HG03575 (cell line): ENCODE data around the gene TRPM3.

Experiments
- ATAC-seq: cut with Tn5 transposase; IDR thresholded peaks from one replicate; pipeline ENCODE4 v1.9.1; 2021; ENCODE audit not compliant: unreplicated experiment, insufficient number of reproducible peaks, low FRiP score; ENCODE audit errors: extremely low read depth

The TRPM3 gene

DNA sequence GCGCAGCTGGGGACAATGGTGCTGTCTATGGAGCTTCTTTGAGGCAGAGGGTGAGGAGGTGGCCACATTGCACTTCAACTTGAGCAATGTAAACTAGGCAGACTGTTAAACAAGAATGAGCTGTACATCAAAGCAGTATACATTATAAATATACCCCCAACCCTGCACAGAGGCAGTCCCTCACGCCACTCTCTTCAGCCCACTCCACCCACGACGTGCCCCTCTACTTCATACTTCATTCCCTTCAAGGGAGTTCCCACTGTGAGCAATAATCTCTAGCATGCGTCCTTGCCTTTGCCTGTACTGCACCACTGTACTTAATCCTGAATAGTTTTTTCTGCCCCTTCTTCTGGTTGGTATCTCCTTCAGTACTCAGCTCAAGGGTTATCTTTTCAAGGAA, 14.4 kb downstream of the TRPM3 start:
- ATAC-seq = no peak

DNA sequence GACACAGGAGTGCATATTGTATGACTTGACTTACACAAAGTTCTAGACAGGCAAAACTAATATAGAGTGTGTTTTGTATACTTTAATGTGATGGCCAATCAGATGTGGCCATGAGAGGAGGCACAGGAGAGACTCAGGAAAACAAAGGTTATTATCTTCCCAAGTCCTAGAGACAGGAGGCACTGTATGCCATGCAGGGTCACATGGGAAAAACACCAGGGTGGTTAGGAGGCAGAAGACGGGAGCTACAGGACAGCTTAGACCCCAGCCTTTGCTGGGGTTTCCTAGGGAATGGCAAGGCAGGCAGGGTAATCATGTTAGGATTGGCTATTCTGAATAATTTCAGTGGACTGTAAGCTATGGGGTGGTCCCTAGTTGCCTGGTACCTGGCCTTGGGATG, 16.2 kb downstream of the TRPM3 start:
- ATAC-seq = no peak

DNA sequence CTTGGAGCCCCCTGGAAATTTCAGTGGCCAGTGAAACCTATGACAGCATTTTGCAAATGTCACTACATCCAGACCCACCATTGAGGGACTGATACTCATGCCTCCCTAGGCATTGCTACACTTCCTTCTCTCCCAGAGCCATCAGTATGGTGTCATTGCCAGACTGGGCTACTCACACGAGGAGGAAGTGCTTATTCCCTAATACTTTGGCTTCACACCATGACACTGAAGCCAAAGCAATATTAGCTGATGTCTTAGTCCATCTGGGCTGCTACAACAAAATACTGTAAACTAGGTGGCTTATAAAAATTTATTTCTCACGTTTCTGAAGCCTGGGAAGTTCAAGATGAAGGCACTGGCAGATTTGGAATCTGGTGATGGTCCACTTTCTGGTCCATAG, 22.6 kb downstream of the TRPM3 start:
- no peak for ATAC-seq

DNA sequence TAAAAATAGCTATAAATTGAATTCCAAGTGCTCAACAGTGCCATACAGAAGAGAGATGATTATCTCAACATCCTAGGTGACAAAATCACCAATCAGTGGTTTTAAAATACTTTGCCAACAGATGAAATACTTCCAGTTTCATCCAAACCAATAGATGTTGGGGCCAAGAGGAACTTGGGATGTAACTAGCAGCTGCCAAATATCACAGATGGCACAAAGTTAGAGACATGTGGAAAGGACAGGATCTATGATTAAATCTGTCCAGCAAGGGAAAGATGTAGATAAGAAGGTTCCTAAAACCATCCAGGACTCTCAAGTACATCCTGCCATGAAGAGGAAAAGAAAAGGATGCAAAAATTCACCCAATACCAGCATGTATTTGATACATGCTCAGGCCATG, 23.8 kb downstream of the TRPM3 start:
- ATAC-seq = no peak

DNA sequence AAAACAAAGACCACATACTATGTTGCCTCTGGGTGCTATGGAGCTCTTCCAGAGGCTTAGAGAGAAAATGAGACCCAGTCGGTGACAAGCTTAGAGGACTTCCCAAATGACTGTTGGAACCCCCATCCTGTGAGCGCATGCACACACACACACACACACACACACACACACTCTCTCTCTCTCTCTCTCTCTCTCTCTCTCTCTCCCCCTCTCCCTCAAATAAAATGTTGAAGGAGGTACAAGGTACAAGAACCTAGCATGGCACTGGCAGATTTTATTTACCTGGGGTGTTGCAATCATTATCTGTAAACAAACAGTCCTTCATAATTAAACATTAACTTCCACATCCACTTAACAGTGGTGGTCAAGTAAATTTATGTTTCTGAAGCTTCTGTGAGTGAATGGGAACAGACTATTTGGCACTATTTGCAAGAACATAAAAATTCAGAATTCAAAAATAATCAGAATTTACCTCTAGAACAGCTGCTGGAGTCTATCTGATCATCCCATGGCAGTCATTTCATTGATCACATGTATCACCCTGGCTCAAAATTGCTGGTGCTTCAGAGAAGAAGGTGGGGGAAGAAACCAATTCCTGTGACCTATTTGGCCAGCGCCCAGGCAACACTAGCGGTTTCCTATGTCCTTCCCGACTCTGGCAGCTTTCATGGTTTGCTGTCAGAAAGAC, 24.9 kb downstream of the TRPM3 start:
- ATAC-seq = no peak

DNA sequence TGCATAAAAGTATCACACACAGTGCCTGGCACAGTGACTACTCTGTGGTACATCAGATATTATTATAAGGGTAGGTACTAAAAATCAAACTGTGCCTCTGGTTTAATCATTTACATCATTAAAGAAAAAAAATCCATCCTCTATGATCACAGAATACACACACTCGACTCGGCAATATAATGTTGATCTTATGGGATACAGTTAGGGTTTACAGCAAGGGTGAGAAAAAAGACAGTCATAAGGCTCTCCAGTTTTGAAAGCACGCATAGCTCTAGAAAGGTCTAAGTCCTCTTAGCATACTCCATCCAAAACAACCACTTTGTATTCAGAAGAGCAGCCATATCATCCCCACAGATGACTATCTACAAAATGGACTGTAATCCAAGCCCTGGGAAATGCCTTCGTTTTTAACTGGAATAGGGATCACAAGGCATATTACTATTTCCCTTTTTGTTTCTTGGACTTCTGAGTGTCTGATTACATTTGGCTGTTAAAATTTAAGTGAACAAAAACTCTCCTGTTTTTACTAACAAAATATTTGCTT, 26.6 kb downstream of the TRPM3 start:
- no peak for ATAC-seq

DNA sequence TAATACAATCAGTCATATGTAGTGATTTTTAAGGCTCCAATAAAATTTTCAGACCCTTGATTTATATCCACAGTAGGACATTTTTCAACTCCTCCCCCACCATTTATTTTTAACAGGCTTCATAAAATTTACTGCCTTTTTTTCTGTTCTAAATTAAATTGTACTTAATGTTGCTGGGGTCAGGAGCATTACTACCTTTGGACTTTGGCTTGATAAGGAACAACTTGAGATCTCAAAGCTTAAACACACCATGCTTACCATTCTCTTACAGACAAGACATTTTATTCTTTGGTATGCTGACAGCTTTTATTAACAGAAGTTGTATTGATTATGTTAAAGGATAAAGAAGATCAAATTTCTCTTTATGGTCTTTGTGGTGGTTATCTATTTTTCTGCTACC, 30.5 kb downstream of the TRPM3 start:
- ATAC-seq = no peak

DNA sequence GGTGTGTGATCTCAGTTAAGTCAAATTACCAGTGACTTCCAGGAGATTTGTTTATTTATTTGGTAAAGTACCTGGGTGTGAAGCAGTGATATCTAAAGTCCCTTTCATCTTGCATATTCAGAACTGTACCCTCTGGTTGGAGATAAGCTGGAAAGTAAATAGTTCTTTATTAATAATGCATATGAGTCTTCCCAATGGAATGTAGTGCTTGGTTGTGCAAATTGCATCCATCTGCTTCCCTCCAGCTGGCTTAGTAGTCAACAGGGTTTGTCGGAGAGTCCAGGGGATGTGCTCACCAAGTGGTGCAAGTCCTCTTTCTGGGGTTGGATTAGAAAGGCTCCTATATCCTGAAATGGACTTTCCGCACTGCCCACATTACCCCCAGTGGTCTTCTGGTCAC, 42.0 kb downstream of the TRPM3 start:
- no peak for ATAC-seq

DNA sequence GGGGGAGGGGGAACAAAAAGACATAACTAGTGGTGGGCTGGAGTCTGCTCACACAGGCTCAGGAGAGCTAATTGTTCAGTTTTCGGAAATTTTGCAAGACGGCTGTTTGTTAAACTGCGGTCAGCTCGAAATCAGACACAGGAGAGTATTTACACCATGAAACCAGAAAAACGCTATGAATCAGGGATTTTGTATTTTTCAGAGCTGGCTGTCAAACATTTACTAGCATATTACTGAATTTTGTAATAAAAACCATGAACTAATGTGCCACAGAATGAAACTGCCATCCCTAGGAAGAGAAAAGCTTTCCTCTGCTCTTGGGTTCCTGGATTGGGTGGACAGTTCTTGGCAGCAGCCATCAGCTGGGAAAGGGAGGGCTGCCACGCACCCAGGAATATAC, 45.3 kb downstream of the TRPM3 start:
- no peak for ATAC-seq

DNA sequence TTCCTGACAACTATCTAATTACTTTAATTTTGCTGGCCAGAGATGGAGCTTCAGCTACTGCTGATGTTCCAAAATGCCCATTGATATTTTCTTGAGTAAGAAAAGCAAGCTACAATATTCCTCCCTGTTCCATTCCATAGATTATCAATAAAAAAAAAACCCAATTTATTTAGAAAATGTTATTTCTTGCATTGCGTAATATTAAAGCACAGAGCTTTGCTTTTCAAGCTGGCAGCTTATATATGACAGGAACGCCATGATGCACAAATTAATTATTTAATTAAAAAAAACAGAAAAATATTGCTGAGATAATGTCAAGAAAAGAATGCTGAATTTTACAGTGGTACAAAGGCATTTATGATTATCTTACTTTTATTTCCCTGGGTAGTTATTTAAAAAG, 47.9 kb downstream of the TRPM3 start:
- ATAC-seq = no peak

DNA sequence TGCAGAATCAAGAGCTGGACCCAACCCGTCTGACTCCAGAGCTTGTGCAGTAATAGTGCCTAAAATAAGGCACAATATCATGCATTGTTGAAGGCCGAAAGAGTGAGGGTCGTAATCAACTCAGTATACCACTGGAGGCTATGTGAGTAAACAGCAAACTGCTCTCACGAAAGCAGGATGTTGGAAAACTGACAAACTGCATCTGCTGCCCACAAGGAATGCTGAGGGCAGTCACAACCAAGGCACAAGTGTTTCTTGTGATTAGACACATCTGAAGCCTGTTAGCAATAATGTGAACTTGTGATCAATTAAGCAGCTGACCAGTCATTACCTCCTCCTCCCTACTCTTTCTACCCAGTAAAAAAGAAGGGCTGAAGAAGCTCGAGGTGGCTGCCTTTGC, 48.8 kb downstream of the TRPM3 start:
- ATAC-seq = no peak

DNA sequence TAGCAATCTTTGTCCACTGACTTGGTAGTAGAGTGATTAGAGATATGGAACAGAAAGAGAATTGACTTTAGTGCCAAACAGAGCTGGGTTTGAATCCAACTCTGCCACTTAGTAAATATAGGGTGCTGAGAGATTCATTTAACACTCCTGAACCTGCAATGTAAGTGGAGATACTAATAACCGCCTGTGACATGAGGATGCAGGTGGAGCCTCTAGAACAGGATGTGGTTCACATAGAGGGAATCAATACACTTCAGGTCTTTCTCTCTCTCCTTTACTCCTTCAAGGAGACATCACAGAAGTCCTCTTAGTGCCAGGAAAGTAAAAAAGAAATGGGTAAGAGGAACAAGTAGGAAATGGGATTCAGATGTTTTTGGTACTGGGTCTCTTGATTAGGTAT, 49.8 kb downstream of the TRPM3 start:
- no peak for ATAC-seq

DNA sequence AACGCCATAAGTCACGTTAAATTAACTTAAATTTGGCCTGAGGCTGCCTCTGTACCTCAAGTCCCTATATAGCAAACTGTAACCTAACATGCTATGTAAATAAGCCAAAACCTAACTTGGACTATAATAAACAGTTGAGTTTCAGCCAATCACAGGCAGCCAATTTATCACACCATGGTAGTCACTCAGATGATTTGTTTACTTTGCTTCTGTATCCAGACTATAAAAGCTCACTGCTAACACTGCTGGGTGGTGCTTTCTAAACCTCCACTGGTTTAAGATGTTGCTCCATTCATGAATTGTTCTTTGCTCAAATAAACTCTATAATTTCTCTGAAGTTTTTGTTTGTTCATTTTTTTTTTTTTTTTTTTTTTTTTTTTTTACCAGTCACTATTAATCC, 62.8 kb downstream of the TRPM3 start:
- ATAC-seq = no peak

DNA sequence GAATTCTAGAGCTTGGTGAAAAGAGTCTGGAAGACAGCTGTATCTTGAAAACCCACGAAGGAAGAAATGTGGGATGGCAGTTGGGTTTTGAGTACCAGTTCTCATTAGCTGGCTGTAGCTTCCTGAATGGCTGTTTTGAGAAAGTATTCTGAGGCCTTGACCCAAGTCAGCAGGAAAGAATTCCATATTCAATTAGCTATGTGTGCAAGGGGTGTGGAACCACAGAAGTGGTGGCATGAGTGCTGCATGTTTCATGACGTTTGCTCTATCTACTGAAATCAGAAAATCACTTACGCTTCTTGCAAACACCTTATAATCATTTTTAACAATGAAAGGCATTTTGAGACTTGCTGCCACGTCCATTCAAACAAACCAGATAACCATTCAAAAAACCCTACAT, 69.1 kb downstream of the TRPM3 start:
- no peak for ATAC-seq

DNA sequence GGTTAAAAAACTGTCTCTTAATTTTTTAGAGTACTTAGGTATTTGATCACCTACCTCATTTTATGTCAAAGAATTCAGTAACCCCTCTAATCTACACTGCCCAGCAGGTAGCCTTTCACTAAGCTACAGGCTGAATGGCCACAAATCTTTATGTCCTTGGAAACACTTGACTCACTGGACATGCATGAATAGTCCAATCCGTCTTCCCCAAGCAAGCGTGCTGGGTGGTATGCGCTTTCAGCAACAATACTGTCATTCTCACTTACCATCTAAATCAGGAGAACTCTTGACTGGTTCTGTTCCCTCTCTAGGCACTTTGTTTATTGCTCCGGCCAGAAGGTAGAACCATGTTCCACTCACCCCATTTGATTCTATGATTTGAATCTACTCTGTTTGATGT, 73.1 kb downstream of the TRPM3 start:
- no peak for ATAC-seq

DNA sequence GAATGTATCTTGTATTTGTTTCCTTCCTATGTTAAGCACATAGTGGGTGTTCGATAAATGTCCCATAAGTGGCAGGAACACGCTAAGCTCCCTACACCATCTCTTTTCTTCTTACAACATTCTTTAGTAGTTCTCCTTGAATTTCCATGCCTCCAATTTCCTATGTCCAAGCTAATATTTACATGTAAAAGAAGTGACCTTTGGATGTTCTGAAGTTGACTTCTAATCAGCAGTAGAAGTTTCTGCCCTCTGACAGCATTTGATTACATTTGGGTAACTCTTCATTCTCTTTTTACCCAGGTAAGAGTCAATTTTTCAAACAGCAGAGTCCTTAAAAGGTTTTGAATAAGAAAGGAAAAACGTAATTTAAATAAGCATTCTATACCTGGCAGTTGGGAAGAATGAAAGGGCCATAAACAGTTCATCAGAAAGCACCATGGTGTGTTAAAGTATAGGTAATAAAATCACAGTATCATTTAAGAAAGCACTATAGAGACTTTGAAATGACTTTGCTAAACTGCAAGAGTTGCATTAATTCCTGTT, 78.9 kb downstream of the TRPM3 start:
- ATAC-seq = no peak

DNA sequence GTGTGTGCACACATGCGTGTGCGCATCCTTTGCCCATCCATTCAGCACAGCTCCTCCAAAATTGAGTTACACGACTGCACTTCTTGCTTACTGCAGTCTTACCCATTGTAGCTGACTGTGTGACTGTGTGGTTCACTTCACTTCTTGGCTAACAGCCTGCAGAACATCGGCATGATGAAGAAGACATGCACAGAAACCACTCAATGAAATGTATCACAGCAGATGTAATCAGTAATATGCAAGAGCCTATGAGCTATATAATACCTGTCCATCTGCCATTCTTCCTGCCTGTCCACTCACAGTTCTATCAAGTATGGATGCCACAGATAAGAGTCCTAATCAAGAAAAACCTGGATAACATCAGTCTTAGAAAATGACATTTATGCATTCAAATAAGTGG, 83.9 kb downstream of the TRPM3 start:
- no peak for ATAC-seq

DNA sequence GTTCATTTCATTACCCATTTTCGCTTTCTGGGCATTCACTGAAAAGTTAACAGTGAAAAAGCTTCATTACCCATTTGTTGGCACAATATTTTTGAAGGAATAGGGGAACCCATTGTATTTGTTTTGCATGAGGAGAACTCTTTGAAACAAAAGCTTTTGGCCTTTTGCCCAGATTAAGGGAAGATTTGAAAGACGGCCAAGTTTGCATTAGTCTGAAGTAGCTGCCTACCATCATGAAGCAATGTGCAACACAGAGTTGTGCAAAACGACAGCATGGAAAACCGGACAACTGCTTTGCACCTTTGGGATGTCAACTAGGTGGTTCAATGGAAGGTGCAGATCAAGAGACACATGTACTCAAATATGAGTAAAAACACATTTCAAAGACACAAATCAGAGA, 84.9 kb downstream of the TRPM3 start:
- ATAC-seq = no peak

DNA sequence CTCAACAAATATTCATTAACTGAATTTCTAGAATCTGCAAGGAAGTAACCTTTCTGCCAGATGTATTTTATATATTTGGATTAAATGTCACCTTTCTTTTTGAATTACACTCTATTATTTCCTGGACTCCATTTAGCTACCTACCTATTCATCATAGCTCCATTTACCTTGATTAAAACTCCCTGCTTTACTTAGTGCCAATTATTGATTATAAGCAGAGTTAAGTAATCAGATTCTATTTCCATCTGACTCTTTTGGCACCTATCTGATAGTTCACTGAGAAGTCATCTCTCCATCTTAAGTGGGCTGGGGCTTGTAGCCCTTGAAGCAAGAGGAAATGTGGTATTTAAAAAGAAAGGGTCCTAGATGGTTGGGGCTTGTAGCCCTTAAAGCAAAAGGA, 88.6 kb downstream of the TRPM3 start:
- no peak for ATAC-seq

DNA sequence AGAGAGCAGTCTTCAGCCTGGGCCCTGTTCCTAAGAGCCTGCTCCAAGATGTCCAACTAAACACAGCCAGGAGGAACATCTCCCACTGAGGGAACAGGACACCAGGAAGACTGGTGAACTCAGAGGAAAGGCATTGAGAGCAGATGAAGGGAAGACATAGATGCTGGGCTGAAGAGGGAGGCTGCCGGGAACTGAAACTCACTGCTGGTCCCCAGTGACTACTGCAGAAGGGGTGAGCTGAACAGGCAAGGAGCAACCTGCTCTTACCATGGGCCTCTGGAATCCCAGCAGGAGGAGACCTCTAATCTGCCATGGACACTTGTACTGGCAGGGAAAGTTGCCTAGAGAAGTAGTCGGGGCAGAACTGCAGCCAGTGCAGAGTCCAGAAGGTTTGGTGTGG, 95.7 kb downstream of the TRPM3 start:
- ATAC-seq = no peak

DNA sequence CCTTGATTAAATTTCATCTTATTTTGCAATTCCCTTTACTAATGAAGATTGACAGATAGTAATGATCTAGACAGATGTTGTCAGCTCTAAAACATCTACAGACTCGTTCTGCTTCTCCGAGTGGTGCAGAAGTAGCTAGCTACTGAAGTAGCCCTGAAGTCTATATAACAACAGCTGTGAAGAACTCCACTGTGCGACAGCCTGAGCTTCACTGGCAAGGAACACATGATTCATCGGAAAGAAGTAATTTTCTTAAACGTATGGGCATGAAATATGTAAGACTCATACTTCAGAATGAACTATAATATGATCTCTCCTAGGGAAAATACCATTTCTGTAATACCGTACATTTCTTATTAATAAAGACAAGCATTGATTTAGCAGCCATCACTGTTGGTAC, 96.2 kb downstream of the TRPM3 start:
- no peak for ATAC-seq
